VCaP (cell line): Measurements from ENCODE around the gene PALS1.

Experiments
- H3K27ac ChIP-seq: fragments of 450-650 bp; 2 replicates; pipeline ENCODE4 v1.5.1; 2017
- TF ChIP-seq, protein P1 (sequence below): fragments of 450-650 bp; conservative IDR thresholded peaks from 2 replicates; pipeline ENCODE4 v1.5.1; 2017; ENCODE audit warnings: mild to moderate bottlenecking, moderate library complexity

The PALS1 gene

DNA sequence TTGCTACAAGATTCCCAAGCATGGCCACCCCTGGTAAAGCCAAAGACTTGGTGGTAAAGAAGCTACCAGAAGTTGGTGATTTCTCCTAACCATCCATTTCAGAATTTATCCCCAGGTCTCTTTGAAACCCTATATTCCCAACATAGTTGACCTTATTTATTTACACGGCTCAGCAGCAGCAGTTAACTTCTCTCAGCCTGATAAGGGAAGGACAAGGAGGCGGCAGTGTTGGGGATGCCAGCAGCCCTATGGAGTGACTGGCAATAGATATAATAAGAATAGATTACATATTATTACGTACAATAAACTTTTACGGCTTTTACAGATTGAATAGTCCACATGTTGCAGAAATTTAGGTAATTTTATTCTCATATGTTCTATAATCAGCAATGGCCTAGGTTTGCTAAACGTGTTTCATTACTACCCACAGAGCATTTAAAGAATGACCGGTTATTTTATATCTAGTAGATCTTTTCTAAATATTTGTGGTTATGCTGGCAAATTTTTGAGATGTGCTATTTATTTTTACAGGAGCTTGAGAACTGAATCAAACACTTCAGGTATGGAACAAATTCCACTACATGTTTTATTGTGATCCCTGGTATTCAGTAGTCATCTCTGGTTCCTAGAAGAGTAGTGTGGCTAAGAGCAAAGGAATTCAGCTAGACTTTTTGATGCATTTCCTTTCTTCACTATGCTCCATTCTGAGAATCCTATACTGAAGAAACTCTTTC is 19.8 kb upstream of the PALS1 start:
- peak overlapping the region; percentile 53 for H3K27ac ChIP-seq
- TF ChIP-seq, protein P1, sequence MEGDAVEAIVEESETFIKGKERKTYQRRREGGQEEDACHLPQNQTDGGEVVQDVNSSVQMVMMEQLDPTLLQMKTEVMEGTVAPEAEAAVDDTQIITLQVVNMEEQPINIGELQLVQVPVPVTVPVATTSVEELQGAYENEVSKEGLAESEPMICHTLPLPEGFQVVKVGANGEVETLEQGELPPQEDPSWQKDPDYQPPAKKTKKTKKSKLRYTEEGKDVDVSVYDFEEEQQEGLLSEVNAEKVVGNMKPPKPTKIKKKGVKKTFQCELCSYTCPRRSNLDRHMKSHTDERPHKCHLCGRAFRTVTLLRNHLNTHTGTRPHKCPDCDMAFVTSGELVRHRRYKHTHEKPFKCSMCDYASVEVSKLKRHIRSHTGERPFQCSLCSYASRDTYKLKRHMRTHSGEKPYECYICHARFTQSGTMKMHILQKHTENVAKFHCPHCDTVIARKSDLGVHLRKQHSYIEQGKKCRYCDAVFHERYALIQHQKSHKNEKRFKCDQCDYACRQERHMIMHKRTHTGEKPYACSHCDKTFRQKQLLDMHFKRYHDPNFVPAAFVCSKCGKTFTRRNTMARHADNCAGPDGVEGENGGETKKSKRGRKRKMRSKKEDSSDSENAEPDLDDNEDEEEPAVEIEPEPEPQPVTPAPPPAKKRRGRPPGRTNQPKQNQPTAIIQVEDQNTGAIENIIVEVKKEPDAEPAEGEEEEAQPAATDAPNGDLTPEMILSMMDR = no peak

DNA sequence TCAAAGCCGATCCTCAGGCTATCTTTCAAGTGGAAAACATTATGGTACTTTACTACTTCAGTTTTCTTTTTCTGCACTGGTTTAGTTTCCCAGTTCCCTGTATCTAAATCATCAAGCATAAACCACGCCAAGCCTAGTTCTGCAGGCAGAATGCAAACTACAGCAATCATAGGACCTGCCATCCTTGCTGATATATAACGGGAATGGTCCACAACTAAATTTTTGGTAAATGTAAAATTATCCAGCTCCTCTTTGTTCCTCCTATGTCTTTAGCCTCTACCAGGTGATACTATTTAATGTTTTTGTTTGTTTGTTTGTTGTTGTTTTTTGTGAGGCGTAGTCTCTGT is 19.3 kb upstream of the PALS1 start:
- peak overlapping the region; percentile 53 for H3K27ac ChIP-seq
- TF ChIP-seq, protein P1 = no peak

DNA sequence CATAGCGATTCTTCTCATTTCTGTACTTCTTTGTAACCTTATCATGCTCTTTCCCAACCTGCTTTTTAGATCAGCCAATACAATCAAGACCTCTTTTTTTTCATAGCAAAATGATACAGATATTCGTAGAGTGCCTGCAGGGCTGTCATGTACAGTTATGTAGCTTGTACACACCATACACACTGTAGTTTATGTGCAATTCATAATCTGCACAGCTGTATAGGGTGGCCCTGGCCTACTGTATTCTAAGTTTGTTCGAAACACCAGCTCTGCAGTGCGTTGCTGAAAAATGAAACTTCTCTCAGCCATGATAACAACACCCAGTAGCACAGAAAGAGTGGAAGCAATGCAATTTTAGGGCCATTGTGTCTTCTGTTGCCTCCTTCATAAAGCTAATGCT is 15.7 kb upstream of the PALS1 start:
- TF ChIP-seq, protein P1 = no peak
- H3K27ac ChIP-seq = no peak overlapping the region

DNA sequence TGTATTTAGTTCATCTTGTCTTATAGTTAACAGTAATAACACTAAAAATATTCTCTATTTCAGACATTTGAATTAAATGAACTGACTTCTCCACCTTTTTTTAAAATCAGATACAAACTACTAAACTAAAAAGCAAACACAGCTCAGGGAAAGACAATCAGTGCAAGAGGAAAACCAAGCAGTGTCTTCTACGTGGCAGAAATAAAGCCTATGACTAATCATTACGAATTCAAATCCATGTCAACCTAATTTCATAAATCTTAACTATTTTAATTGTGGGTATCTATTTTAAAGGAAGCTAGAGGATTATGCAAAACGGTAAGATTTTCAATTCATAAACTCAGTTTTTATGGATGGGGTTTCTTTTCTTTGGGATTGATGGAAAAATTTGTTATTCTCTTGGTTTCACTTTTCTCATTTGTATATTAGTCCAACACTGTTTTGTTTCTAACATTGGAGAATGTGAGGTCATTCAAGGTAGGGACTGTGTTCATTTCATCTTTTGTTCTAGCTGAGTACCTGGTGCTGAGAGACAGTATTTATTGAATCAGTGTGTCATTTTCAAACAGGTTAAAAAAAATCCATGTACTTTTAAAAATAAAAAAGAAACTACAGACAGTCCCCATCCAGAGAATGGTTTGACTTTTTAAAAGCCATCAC is 12.8 kb upstream of the PALS1 start:
- TF ChIP-seq, protein P1 = no peak
- no peak overlapping the region for H3K27ac ChIP-seq

DNA sequence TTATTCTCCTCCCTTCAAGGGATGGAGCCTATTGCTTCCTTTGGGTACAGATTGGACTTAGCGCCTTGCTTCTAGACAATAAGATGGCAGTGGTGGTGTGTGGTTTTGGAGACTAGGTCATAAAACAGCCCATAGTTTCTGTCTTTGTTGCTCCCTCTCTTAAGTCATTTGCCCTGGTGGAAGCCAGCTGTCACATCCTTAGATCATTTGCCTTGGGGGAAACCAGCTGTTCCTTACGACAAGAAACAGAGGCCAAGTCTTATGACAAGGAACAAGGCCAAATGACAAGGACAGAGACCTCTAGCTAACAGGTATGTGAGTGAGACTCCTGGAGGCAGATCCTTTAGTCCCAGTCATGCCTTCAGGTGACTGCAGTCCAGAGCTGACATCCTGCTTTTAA is 9.2 kb upstream of the PALS1 start:
- TF ChIP-seq, protein P1 = no peak
- H3K27ac ChIP-seq = peak overlapping the region; percentile 77

DNA sequence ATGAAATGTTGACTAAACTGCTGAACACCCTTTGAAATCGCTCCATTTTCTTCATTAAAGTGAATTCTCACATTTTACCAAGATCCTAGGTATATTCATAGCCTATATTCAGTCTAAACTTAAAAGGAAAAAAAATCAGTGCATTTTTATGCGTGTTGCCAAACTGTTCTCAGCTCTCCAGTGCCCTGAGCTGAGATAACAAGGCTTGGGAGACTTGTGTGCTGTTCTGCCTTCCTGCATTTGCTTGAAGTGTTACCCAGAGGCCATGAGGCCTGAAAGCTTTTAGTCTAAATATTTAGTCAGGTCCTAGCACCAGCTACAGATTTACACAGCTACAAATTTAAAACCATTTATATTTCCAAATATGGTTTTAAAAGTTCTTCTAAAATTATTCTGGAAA is 8.6 kb upstream of the PALS1 start:
- TF ChIP-seq, protein P1 = no peak

DNA sequence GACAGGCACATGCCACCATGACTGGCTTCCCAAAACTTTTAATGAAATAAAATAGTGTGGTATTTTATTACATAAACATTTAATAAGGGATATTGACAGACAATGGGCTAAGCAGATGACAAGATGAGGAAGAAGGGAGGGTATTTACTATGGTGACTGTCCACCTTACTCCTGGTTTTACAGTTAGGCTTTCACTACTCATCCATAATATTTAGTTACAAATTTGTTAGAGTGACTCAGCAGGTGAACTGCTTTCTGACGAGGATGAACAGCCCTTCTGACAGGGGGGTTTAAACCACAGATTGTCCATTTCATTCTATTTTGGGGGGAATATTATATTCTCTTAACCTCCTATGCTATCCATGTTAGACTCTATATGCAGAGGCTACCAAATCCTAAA is 3.6 kb upstream of the PALS1 start:
- H3K27ac ChIP-seq = no peak overlapping the region
- TF ChIP-seq, protein P1 = no peak

More for the DNA sequence above, 8.6 kb upstream of the PALS1 start:
- H3K27ac ChIP-seq = peak overlapping the region; percentile 77
